ENCODE data around the gene RYR1. TPM values are rescaled to one million over a fixed set of nuclear protein-coding genes. Genes with fewer than 3 reads are reported as not detected.

RYR1 gene
- total RNA-seq, 3 donors from 2014 or later: 0.46 to 2.5 (median 1.3) TPM

DNA sequence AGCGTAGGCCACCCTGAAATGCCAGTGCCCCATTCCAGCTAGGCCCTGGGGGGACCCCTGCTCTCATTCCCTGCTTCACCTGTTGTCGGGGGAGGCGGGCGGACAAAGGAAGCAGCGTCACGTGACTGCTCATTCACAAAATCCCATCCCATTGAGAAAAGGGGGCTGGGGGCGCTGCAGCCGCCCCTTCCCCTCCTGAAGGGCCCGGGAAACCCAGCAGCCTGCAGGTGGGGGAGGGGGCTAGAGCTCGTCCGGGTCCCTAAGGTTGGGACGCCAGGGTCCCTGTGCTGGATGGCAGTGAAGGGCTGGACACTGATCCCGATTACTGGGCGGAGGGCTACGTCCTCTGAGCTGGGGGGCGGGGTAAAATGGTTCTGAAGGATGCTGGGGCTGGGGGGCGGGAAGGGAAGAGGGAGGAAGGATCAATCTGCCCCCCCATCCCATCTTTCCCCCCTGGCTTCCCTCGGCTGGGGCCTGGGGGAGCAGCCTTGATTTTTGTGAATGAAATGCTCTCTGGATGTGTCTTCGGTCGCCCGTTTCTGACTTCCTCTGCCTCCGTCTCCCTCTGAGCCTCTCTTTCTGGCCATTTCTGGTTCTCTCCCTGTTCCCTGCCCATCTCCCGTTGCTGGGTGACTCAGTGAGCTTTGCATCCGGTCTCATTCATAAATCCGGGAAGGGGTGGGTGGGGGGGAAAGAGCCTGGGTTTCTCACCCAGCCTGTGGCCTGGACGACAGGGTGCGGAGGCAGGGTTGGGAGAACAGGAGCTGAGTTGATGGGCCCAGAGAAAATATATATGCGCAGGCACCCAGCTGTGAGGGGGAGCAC lies 44.2 kb upstream of the RYR1 start:
- DNase-seq (peak in 1 of 3 donors; percentile 12), ATAC-seq (no peak)
- Histone ChIP-seq H3K36me3 (ENCODE audit: low read depth) (no peaks in the 10 kb centered on the region), H3K9me3 (no peaks in the 10 kb centered on the region), H3K4me1 (ENCODE audit: low read depth) (peaks cover 28% of the 10 kb centered on the region), H3K4me3 (no peak overlapping the region)
- TF ChIP-seq, protein P1, sequence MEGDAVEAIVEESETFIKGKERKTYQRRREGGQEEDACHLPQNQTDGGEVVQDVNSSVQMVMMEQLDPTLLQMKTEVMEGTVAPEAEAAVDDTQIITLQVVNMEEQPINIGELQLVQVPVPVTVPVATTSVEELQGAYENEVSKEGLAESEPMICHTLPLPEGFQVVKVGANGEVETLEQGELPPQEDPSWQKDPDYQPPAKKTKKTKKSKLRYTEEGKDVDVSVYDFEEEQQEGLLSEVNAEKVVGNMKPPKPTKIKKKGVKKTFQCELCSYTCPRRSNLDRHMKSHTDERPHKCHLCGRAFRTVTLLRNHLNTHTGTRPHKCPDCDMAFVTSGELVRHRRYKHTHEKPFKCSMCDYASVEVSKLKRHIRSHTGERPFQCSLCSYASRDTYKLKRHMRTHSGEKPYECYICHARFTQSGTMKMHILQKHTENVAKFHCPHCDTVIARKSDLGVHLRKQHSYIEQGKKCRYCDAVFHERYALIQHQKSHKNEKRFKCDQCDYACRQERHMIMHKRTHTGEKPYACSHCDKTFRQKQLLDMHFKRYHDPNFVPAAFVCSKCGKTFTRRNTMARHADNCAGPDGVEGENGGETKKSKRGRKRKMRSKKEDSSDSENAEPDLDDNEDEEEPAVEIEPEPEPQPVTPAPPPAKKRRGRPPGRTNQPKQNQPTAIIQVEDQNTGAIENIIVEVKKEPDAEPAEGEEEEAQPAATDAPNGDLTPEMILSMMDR (IDR thresholded peaks at IDR 0.05): no peak
- intact Hi-C loops (cut with DNase I, micrococcal nuclease): no loop called here

DNA sequence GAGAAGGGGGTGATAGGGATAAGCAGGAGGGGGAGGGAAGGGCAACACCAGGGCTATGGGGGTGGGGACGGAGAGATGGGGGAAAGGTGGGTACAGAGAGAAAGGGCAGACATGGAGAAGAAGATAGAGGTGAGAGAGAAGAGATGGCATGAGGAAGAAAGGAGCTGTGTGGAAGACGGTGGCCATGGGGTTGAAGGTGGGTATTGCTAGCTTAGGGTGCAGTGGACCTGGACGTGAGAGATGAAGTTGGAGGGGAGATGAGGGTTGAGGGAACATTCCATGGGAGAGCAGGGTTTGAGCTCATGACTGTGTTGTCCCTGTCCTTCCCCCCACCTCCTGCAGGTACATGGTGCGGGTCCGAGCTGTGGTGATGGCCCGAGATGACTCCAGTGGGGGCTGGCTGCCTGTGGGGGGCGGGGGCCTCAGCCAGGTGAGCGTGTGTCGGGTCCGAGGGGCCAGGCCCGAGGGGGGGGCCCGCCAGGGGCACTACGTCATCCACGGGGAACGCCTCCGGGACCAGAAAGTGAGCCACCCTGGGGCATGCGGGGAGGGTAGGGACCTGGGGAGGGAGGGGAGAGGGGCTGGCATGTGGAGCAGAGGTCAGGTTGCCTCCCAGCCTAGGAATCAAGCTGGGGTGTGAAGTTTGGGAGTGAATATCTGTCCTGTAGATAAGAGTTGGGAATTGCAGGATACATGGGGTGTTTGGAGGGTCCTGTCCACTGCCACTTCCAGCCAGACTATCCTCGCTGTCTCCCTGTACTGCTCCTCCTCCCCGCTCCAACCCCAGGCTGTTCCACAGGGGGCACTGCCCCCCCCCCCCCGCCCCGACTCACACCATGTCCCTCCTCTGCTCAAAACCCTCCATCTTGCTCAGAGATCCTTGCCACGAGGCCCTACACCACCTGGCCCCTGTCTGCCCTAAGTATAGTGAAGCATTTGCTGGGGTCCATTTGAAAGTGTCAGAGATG lies 43.2 kb upstream of the RYR1 start:
- H3K9me3 ChIP-seq: no peaks in the 10 kb centered on the region
- TF ChIP-seq, protein P1 (IDR thresholded peaks at IDR 0.05): no peak
- intact Hi-C loops (cut with DNase I, micrococcal nuclease): no loop called here
- H3K4me3 ChIP-seq: no peak overlapping the region
- no peaks in the 10 kb centered on the region for H3K36me3 ChIP-seq (ENCODE audit: low read depth)
- ATAC-seq (no peak), DNase-seq (no peak)
- peaks cover 28% of the 10 kb centered on the region for H3K4me1 ChIP-seq (ENCODE audit: low read depth)

DNA sequence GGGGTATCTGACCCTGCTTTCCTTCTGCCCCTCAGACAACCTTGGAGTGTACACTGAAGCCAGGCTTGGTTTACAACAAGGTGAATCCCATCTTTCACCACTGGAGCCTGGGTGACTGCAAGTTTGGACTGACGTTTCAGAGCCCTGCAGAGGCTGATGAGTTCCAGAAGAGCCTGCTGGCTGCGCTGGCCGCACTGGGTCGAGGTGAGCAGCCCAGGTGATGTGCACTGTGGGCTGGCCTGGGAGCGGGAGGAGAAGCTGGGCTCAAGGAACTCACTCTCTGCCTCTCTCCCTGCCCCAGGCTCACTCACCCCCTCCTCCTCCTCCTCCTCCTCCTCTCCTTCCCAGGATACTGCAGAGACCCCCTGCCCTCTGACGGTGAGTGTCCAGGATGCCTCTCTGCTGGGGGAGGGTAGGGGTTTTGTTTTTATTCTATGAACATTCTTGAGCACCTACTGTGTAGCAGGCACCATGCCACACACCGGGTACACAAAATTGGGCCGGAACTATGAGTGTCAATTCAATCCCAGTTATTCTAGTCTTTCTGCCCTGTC lies 41.5 kb upstream of the RYR1 start:
- ATAC-seq (no peak), DNase-seq (no peak)
- TF ChIP-seq, protein P1 (IDR thresholded peaks at IDR 0.05): no peak
- H3K36me3 ChIP-seq (ENCODE audit: low read depth): no peaks in the 10 kb centered on the region
- no peaks in the 10 kb centered on the region for H3K9me3 ChIP-seq
- H3K4me1 ChIP-seq (ENCODE audit: low read depth): peaks cover 16% of the 10 kb centered on the region
- H3K4me3 ChIP-seq: no peak overlapping the region
- intact Hi-C loops (cut with DNase I, micrococcal nuclease): no loop called here

DNA sequence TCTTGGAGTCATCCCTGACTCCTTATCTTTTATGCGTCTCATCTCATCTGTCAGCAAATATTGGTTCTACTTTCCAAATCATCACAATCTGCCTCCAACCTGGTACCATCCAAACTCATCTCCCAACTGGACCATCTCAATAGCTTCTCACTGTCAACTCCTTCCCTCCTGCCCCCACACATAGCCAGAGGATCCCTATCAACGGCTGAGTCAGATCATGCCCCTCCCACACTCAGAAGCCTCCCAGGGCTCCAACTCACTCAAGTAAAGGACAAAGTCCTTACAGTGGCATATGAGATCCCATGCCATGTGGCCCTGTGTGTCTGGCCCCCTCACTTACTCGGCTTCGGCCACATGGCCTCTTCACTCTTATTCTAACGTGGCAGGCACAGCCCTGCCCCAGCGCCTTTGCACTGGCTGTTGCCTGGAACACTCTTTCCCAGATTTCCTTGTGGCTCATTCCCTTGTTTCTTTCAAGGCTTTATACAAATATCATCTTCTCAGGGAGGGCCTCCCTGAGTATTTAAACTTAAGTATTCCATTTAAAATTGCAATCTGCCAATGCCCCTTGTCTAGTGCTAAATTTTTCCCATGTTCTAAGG lies 40.7 kb upstream of the RYR1 start:
- intact Hi-C loops (cut with DNase I, micrococcal nuclease): no loop called here
- Histone ChIP-seq H3K4me3 (no peak overlapping the region), H3K4me1 (ENCODE audit: low read depth) (peaks cover 8% of the 10 kb centered on the region), H3K9me3 (no peaks in the 10 kb centered on the region), H3K36me3 (ENCODE audit: low read depth) (no peaks in the 10 kb centered on the region)
- peak; percentile 48 for ATAC-seq
- DNase-seq: no peak
- TF ChIP-seq, protein P1 (IDR thresholded peaks at IDR 0.05): no peak

DNA sequence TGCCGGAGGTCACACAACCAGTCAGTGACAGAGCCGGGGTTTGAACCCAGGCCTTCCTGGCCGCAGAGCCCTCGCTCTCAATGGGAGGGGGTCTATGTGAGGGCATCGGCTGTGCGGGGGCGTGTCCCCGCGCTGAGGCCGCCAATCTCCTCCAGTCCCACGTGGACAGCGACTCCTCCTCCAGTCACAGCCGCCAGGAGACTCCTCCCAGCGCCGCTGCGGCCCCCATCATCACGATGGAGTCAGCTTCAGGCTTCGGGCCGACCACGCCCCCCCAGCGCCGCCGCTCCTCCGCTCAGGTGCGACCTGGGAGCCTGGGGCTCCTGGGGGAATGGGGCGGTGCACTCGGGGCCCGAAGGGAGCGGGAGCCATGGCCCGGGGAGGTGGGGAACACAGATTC lies 39.0 kb upstream of the RYR1 start:
- no peaks in the 10 kb centered on the region for H3K36me3 ChIP-seq (ENCODE audit: low read depth)
- ATAC-seq (peak; percentile 27), DNase-seq (peak in 2 of 3 donors; percentile 53 to 68)
- H3K9me3 ChIP-seq: no peaks in the 10 kb centered on the region
- TF ChIP-seq, protein P1 (IDR thresholded peaks at IDR 0.05): no peak
- H3K4me3 ChIP-seq: no peak overlapping the region
- intact Hi-C loops (cut with DNase I, micrococcal nuclease): no loop called here
- H3K4me1 ChIP-seq (ENCODE audit: low read depth): no peaks in the 10 kb centered on the region

All from mucosa of descending colon (tissue), 3 donors.